ENCODE results near the gene ERC2.

DNA sequence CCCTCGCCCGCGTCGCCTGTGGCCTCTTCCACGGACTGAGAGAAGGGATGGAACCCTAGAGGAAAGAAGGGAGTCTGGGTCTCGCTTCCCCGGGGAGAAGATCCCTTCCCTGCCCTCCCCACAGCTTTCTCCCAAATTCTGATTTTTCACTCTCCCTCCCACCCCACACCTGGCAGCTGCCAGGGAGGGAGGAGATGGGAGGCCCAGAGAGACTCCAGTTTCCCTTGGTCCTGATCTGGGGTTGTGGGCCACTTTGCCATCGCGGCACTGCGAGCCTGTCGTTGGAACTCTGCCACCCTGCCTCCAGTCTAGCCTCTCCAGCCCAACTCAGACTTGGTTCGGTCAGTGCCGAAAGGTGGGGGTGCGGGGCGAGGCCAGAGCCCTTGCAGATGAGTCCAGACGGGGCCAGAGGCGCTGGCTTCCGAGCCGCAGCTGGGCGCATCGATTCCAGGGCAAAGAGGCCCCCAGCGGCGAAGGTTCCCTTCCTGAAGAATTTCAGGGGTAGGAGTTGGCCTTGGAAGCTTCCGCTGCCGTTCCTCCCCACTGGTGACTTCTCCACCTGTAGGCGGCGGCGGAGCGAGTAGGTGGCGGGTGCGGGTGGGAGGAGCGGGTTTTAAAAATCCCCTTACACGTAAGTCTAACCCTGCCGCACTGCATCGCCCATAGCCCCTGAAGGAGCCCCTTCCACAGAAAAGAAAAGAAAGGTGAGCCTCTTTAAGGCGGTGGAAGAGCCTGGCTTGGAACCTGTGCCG, 986.3 kb downstream of the ERC2 start:
- TF ChIP-seq, protein P1, sequence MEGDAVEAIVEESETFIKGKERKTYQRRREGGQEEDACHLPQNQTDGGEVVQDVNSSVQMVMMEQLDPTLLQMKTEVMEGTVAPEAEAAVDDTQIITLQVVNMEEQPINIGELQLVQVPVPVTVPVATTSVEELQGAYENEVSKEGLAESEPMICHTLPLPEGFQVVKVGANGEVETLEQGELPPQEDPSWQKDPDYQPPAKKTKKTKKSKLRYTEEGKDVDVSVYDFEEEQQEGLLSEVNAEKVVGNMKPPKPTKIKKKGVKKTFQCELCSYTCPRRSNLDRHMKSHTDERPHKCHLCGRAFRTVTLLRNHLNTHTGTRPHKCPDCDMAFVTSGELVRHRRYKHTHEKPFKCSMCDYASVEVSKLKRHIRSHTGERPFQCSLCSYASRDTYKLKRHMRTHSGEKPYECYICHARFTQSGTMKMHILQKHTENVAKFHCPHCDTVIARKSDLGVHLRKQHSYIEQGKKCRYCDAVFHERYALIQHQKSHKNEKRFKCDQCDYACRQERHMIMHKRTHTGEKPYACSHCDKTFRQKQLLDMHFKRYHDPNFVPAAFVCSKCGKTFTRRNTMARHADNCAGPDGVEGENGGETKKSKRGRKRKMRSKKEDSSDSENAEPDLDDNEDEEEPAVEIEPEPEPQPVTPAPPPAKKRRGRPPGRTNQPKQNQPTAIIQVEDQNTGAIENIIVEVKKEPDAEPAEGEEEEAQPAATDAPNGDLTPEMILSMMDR (IDR thresholded peaks at IDR 0.05): peak in 1 of 6 experiments; percentile 18
- no peak for TF ChIP-seq POLR2A (IDR thresholded peaks at IDR 0.05)
